ENCODE measurements around the gene RASL12. TPM values are rescaled to one million over a fixed set of nuclear protein-coding genes. Genes with fewer than 3 reads are reported as not detected.

Gene RASL12
- total and polyA plus RNA-seq, 2 donors (not counting 1 experiment from before 2014, with no cell fraction given): not detected

- Mint-ChIP-seq H3K27me3 (peaks cover 57% of the 10 kb centered on the region), H3K4me3 (no peak overlapping the region), H3K4me1 (peaks cover 5% of the 10 kb centered on the region), H3K27ac (no peak overlapping the region), H3K9me3 (ENCODE audit: insufficient read depth) (no peaks in the 10 kb centered on the region)
- Histone ChIP-seq H3K4me2 (replicated peaks; ENCODE audit: low read depth, low read length, poor library complexity, severe bottlenecking) (no peak overlapping the region), H3K4me1 (ENCODE audit: control insufficient read depth in 2 of 2, insufficient read depth in 2 of 2, low read length in 2 of 2) (peaks cover 0 to 6% of the 10 kb centered on the region in 2 donors), H3K27ac (ENCODE audit: low read length in 2 of 2) (no peak overlapping the region), H3K36me3 (replicated peaks in 1 of 2; ENCODE audit: control extremely low read depth in 1 of 2, control insufficient read depth in 1 of 2, extremely low read depth in 1 of 2, insufficient read depth in 2 of 2, low read length in 1 of 2) (no peaks in the 10 kb centered on the region), H3K9me3 (ENCODE audit: control extremely low read depth in 1 of 3, control insufficient read depth in 2 of 3, insufficient read depth in 1 of 3, low read length in 2 of 3) (peaks cover 0 to 5% (median 0%) of the 10 kb centered on the region in 3 donors), H3K4me3 (ENCODE audit: control extremely low read depth in 1 of 5, extremely low read depth in 1 of 5, insufficient read depth in 1 of 5, low read depth in 2 of 5, low read length in 4 of 5) (no peak overlapping the region), H2AFZ (ENCODE audit: insufficient read depth, low read depth, low read length, poor library complexity, severe bottlenecking) (no peak overlapping the region), H3K79me2 (ENCODE audit: control insufficient read depth, insufficient read depth, low read length) (no peaks in the 10 kb centered on the region), H3K27me3 (replicated peaks in 1 of 4; ENCODE audit: control extremely low read depth in 1 of 4, control insufficient read depth in 3 of 4, insufficient read depth in 4 of 4, low read length in 3 of 4) (peaks cover 0 to 44% (median 9%) of the 10 kb centered on the region in 4 experiments), H4K20me1 (ENCODE audit: control insufficient read depth, insufficient read depth, low read length, poor library complexity, severe bottlenecking) (no peaks in the 10 kb centered on the region), H3K9ac (ENCODE audit: low read length) (no peak overlapping the region)
- TF ChIP-seq EZH2 (IDR thresholded peaks at IDR 0.05; ENCODE audit: borderline replicate concordance, insufficient read depth, low read depth, low read length, poor library complexity, severe bottlenecking): no peak
- TF ChIP-seq, protein P1, sequence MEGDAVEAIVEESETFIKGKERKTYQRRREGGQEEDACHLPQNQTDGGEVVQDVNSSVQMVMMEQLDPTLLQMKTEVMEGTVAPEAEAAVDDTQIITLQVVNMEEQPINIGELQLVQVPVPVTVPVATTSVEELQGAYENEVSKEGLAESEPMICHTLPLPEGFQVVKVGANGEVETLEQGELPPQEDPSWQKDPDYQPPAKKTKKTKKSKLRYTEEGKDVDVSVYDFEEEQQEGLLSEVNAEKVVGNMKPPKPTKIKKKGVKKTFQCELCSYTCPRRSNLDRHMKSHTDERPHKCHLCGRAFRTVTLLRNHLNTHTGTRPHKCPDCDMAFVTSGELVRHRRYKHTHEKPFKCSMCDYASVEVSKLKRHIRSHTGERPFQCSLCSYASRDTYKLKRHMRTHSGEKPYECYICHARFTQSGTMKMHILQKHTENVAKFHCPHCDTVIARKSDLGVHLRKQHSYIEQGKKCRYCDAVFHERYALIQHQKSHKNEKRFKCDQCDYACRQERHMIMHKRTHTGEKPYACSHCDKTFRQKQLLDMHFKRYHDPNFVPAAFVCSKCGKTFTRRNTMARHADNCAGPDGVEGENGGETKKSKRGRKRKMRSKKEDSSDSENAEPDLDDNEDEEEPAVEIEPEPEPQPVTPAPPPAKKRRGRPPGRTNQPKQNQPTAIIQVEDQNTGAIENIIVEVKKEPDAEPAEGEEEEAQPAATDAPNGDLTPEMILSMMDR (IDR thresholded peaks at IDR 0.05): no peak
- intact Hi-C loops (cut with micrococcal nuclease): no loop called here
- ChIA-PET CTCF (interaction anchor here (0.6 kb wide), 1 partner anchor 22 kb away, joined by 3 read pairs; no protein-coding TSS in a partner anchor), POLR2A (no interaction called here)
- 7% methylated on average over 7 of the region's 7 CpGs for WGBS (ENCODE audit: insufficient coverage)
- no peak for ATAC-seq (ENCODE audit: low read depth)
- DNase-seq: no peak
Measured at GRCh38 chr15:65082303-65082953, 14.6 kb upstream of the RASL12 start.

DNA sequence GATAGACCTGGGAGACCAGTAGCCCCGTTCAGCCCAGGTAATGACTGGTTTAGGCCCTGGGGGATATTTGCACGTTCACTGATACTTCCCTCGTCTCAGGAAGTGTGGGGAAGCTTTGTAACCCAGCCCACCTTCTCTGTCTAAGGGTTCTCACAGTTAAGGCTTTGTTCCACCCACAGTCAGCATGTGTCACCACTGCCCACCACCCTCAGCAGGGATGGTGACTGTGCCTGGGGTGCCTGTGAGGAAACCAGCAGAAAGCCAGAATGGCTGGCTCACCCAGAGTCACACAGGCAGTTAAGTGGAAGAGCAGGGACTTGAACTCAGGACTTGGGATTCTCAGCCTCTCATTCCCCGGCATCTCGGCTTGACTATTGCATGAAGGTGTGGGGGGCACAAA lies 14.0 kb upstream of the RASL12 start:
- peaks cover 0 to 8% (median 0%) of the 10 kb centered on the region in 3 donors for H3K9me3 ChIP-seq (ENCODE audit: control extremely low read depth in 1 of 3, control insufficient read depth in 2 of 3, insufficient read depth in 1 of 3, low read length in 2 of 3)
- CTCF ChIA-PET: interaction anchor here (0.8 to 1.0 kb wide), 2 partner anchors 20 to 29 kb away, joined by 3 read pairs; no protein-coding TSS in a partner anchor
- no peak overlapping the region for H2AFZ ChIP-seq (ENCODE audit: insufficient read depth, low read depth, low read length, poor library complexity, severe bottlenecking)
- Mint-ChIP-seq H3K27ac (no peak overlapping the region), H3K27me3 (peaks cover 57% of the 10 kb centered on the region), H3K9me3 (ENCODE audit: insufficient read depth) (no peaks in the 10 kb centered on the region), H3K4me3 (no peak overlapping the region), H3K4me1 (peaks cover 5% of the 10 kb centered on the region)
- no peak for DNase-seq
- 84% methylated on average over 3 of the region's 5 CpGs for WGBS (ENCODE audit: insufficient coverage)
- H3K4me3 ChIP-seq (ENCODE audit: control extremely low read depth in 1 of 5, extremely low read depth in 1 of 5, insufficient read depth in 1 of 5, low read depth in 2 of 5, low read length in 4 of 5): no peak overlapping the region
- H3K9ac ChIP-seq (ENCODE audit: low read length): no peak overlapping the region
- H3K27ac ChIP-seq (ENCODE audit: low read length in 2 of 2): no peak overlapping the region
- no peaks in the 10 kb centered on the region for H3K79me2 ChIP-seq (ENCODE audit: control insufficient read depth, insufficient read depth, low read length)
- intact Hi-C loops (cut with micrococcal nuclease): no loop called here
- no peaks in the 10 kb centered on the region for H4K20me1 ChIP-seq (ENCODE audit: control insufficient read depth, insufficient read depth, low read length, poor library complexity, severe bottlenecking)
- POLR2A ChIA-PET: no interaction called here
- TF ChIP-seq EZH2 (IDR thresholded peaks at IDR 0.05; ENCODE audit: borderline replicate concordance, insufficient read depth, low read depth, low read length, poor library complexity, severe bottlenecking): no peak
- TF ChIP-seq, protein P1 (IDR thresholded peaks at IDR 0.05): no peak
- peaks cover 0 to 6% of the 10 kb centered on the region in 2 donors for H3K4me1 ChIP-seq (ENCODE audit: control insufficient read depth in 2 of 2, insufficient read depth in 2 of 2, low read length in 2 of 2)
- H3K36me3 ChIP-seq (replicated peaks in 1 of 2; ENCODE audit: control extremely low read depth in 1 of 2, control insufficient read depth in 1 of 2, extremely low read depth in 1 of 2, insufficient read depth in 2 of 2, low read length in 1 of 2): no peaks in the 10 kb centered on the region
- ATAC-seq (ENCODE audit: low read depth): no peak
- no peak overlapping the region for H3K4me2 ChIP-seq (replicated peaks; ENCODE audit: low read depth, low read length, poor library complexity, severe bottlenecking)
- H3K27me3 ChIP-seq (replicated peaks in 1 of 4; ENCODE audit: control extremely low read depth in 1 of 4, control insufficient read depth in 3 of 4, insufficient read depth in 4 of 4, low read length in 3 of 4): peaks cover 0 to 44% (median 10%) of the 10 kb centered on the region in 4 experiments

Data from B cell (primary cell).